ENCODE measurements around the gene URM1.
A peak's percentile ranks its signal among the peaks of the same experiment; 100 is the strongest.
"Not testable (repeated sequence)": the region's sequence is repeated elsewhere in the genome, so short reads cannot be mapped to it uniquely, and the experiment has no call there.

URM1 gene

GRCh38 chr9:128370752-128371629 is at the start of gene URM1:
Gene URM1 (plus strand): TSS chr9:128371374. CDS start chr9:128371381, 7 bp downstream.
- peak; percentile 97 for DNase-seq (ENCODE audit: low spot score)

GRCh38 chr9:128321879-128322403 is 49.2 kb upstream of the URM1 start:
- DNase-seq (ENCODE audit: low spot score), result no peak

- peak; percentile 96 for DNase-seq (ENCODE audit: low spot score)
These were observed 48.6 kb upstream of the URM1 start, which contains the start of the genes COQ4 and TRUB2 for GRCh38 chr9:128322404-128323211. Gene COQ4 (plus strand): TSS chr9:128322839. CDS start chr9:128322859, 20 bp downstream. Gene TRUB2 (minus strand): TSS chr9:128322447. CDS start chr9:128322408, 39 bp downstream.

- DNase-seq (ENCODE audit: low spot score), result peak; percentile 35
These were observed 47.9 kb upstream of the URM1 start for GRCh38 chr9:128323212-128323730.

- DNase-seq (ENCODE audit: low spot score), result no peak
These were observed 47.4 kb upstream of the URM1 start for GRCh38 chr9:128323791-128324190.

GRCh38 chr9:128324401-128324800 is 46.8 kb upstream of the URM1 start:
- DNase-seq (ENCODE audit: low spot score), result no peak

- DNase-seq (ENCODE audit: low spot score), result no peak
These were observed 45.5 kb upstream of the URM1 start for GRCh38 chr9:128325629-128326028.

GRCh38 chr9:128333451-128333869 is 37.7 kb upstream of the URM1 start:
- DNase-seq (ENCODE audit: low spot score), result no peak

GRCh38 chr9:128335161-128335560 is 36.0 kb upstream of the URM1 start:
- no peak for DNase-seq (ENCODE audit: low spot score)

GRCh38 chr9:128335914-128336313 is 35.3 kb upstream of the URM1 start:
- DNase-seq (ENCODE audit: low spot score), result no peak

GRCh38 chr9:128337936-128338335 is 33.2 kb upstream of the URM1 start:
- no peak for DNase-seq (ENCODE audit: low spot score)

- not testable (repeated sequence) for DNase-seq (ENCODE audit: low spot score)
These were observed 32.1 kb upstream of the URM1 start for GRCh38 chr9:128338852-128339614.

- DNase-seq (ENCODE audit: low spot score), result peak; percentile 95
These were observed 31.1 kb upstream of the URM1 start, which contains the start of gene SLC27A4 for GRCh38 chr9:128339761-128340690. Gene SLC27A4 (plus strand): TSS chr9:128340527. CDS start chr9:128343133, 2,606 bp downstream.

- no peak for DNase-seq (ENCODE audit: low spot score)
These were observed 30.3 kb upstream of the URM1 start for GRCh38 chr9:128340691-128341434.

GRCh38 chr9:128341435-128341849 is 29.7 kb upstream of the URM1 start:
- DNase-seq (ENCODE audit: low spot score), result peak; percentile 84

GRCh38 chr9:128342971-128343680 is 28.0 kb upstream of the URM1 start:
- no peak for DNase-seq (ENCODE audit: low spot score)

GRCh38 chr9:128343855-128344254 is 27.3 kb upstream of the URM1 start:
- DNase-seq (ENCODE audit: low spot score), result no peak

GRCh38 chr9:128344931-128345605 is 26.1 kb upstream of the URM1 start:
- no peak for DNase-seq (ENCODE audit: low spot score)
